Transverse colon (tissue), 4 donors: ENCODE results near the gene CLCN1. TPM values are rescaled to one million over a fixed set of nuclear protein-coding genes. Genes with fewer than 3 reads are reported as not detected.

Source experiments
- DNase-seq: peaks from one replicate; pipeline ENCODE4 v3.0.0-alpha.2; 2019
- H3K27ac ChIP-seq, 4 donors: fragments of 200-600 bp; sonication (generic); 2 replicates each; pipeline ENCODE4 v1.5.1; 2016 to 2018; ENCODE audit warnings: inconsistent platforms in 4 of 4
- H3K27me3 ChIP-seq: fragments of 200-600 bp; sonication (generic); 2 replicates; pipeline ENCODE4 v1.5.1; 2017; ENCODE audit warnings: inconsistent platforms
- H3K36me3 ChIP-seq, 4 donors: fragments of 200-600 bp; sonication (generic); 2 replicates each; pipeline ENCODE4 v1.5.1; 2017 to 2019; ENCODE audit warnings: inconsistent platforms in 4 of 4
- H3K4me1 ChIP-seq, 4 donors: fragments of 200-600 bp; sonication (generic); 2 replicates each; pipeline ENCODE4 v1.5.1; 2017 to 2020; ENCODE audit warnings: inconsistent platforms in 4 of 4
- H3K4me3 ChIP-seq, 4 donors: fragments of 200-600 bp; sonication (generic); 1 replicate in 1 of 4; 2 replicates in 3 of 4; pipeline versions ENCODE4 v1.5.1 to v1.6.1; 2017 to 2019; ENCODE audit warnings: inconsistent platforms in 4 of 4
- H3K9me3 ChIP-seq, 2 donors: fragments of 200-600 bp; sonication (generic); 2 replicates each; pipeline ENCODE4 v1.5.1; 2017 to 2019; ENCODE audit warnings: inconsistent platforms in 2 of 2
- EP300 ChIP-seq: sonication (generic); formaldehyde crosslinking; IDR thresholded peaks from one replicate; pipeline ENCODE4 v1.6.1; 2017; ENCODE audit warnings: antibody characterized with exemption, low read depth
- POLR2A ChIP-seq: fragments of 450-650 bp; IDR thresholded peaks from one replicate; pipeline ENCODE4 v1.6.1; 2016; ENCODE audit warnings: antibody characterized with exemption, mild to moderate bottlenecking, moderate library complexity
- POLR2AphosphoS5 ChIP-seq, 3 donors: sonication (generic); formaldehyde crosslinking; IDR thresholded peaks; one replicate each; pipeline ENCODE4 v1.6.1; 2016; ENCODE audit warnings: antibody characterized with exemption in 3 of 3
- WGBS, 2 donors: methylation state at CpG; one replicate each; pipeline ENCODE4 v1.1.5; 2018; ENCODE audit warnings: low coverage in 1 of 2; 5-methylcytosine and 5-hydroxymethylcytosine counted together
- in situ Hi-C, 4 donors: fragments of 200-750 bp; cut with MboI; loops; one replicate each; pipeline versions ENCODE4 v1.15.0 to v1.15.1; 2017; ENCODE audit warnings: low sequenced_read_pairs in 3 of 4, low pct_ligation_motif_present in 1 of 4, low pct_unique_long_range_greater_than_20kb in 1 of 4
- intact Hi-C: fragments of 100-400 bp; cut with DNase I; formaldehyde crosslinking; loops from one replicate; pipeline ENCODE4 v1.15.1; 2023; ENCODE audit warnings: low total_unique reads
- total RNA-seq, 4 donors: library from RNA; depleted of rRNA; stranded (reverse); fragments of >200 nt; gene quantifications; one replicate each; pipeline ENCODE4 v1.1.0, GENCODE V29; 2016
- TF ChIP-seq, protein P1 (sequence below), 5 experiments: fragments of 200-600 bp in 3 of 5; fragments of 450-650 bp in 2 of 5; sonication (generic) in 3 of 5; IDR thresholded peaks; 1 replicate in 2 of 5; 2 replicates in 3 of 5; pipeline ENCODE4 v1.5.1; 2016 to 2017; ENCODE audit warnings: antibody characterized with exemption in 5 of 5, inconsistent platforms in 3 of 5, mild to moderate bottlenecking in 2 of 5, moderate library complexity in 1 of 5

Gene CLCN1
- total RNA-seq, 4 donors from 2014 or later: not detected

DNA sequence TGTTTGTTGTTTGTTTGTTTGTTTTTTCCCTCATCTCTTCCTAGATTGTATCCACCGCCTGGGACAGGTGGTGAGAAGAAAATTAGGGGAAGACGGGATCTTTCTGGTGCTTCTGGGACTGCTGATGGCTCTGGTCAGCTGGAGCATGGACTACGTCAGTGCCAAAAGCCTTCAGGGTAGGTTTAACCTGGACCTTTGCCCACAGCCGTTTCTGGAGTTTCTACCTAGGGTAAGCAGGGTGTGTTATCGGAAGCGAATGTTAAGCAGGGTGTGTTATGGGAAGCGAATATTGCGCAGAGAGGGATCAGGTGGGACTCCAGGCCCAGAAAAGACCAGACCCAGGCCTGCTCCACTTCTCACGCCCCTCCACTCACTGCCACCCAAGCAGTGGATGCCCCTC lies 4.7 kb downstream of the CLCN1 start:
- intact Hi-C loops: no loop called here
- peaks cover 0 to 9% (median 4%) of the 10 kb centered on the region in 4 donors for H3K4me1 ChIP-seq
- in situ Hi-C loops: no loop called here
- WGBS, 2 donors: 23 to 47% methylated on average over 2 to 9 of the region's 9 CpGs
- TF ChIP-seq POLR2A (no peak), POLR2AphosphoS5 (IDR thresholded peaks at IDR 0.05) (no peak), EP300 (no peak)
- TF ChIP-seq, protein P1, sequence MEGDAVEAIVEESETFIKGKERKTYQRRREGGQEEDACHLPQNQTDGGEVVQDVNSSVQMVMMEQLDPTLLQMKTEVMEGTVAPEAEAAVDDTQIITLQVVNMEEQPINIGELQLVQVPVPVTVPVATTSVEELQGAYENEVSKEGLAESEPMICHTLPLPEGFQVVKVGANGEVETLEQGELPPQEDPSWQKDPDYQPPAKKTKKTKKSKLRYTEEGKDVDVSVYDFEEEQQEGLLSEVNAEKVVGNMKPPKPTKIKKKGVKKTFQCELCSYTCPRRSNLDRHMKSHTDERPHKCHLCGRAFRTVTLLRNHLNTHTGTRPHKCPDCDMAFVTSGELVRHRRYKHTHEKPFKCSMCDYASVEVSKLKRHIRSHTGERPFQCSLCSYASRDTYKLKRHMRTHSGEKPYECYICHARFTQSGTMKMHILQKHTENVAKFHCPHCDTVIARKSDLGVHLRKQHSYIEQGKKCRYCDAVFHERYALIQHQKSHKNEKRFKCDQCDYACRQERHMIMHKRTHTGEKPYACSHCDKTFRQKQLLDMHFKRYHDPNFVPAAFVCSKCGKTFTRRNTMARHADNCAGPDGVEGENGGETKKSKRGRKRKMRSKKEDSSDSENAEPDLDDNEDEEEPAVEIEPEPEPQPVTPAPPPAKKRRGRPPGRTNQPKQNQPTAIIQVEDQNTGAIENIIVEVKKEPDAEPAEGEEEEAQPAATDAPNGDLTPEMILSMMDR (IDR thresholded peaks at IDR 0.05): no peak
- H3K36me3 ChIP-seq: no peaks in the 10 kb centered on the region
- H3K27me3 ChIP-seq: no peaks in the 10 kb centered on the region
- no peak overlapping the region for H3K4me3 ChIP-seq
- peak overlapping the region in 1 of 4 donors; percentile 0 for H3K27ac ChIP-seq
- DNase-seq: peak; percentile 75
- no peaks in the 10 kb centered on the region for H3K9me3 ChIP-seq

GRCh38 chr7:143321242-143321641 lies 5.3 kb downstream of the CLCN1 start:
- 94 to 100% methylated on average over 5 to 10 of the region's 10 CpGs for WGBS, 2 donors
- intact Hi-C loops (no loop called here), in situ Hi-C loops (no loop called here)
- peak overlapping the region in 1 of 4 donors; percentile 0 for H3K27ac ChIP-seq
- TF ChIP-seq POLR2A (no peak), EP300 (no peak)
- DNase-seq: no peak
- no peaks in the 10 kb centered on the region for H3K9me3 ChIP-seq
- no peaks in the 10 kb centered on the region for H3K36me3 ChIP-seq
- no peaks in the 10 kb centered on the region for H3K27me3 ChIP-seq
- peaks cover 0 to 9% (median 4%) of the 10 kb centered on the region in 4 donors for H3K4me1 ChIP-seq
- H3K4me3 ChIP-seq: no peak overlapping the region

- no peaks in the 10 kb centered on the region for H3K9me3 ChIP-seq
- peak; percentile 61 for DNase-seq
- H3K4me3 ChIP-seq: no peak overlapping the region
- peaks cover 0 to 9% (median 4%) of the 10 kb centered on the region in 4 donors for H3K4me1 ChIP-seq
- TF ChIP-seq, protein P1 (IDR thresholded peaks at IDR 0.05): peak in 2 of 5 experiments; percentile 36 to 40
- no peak for TF ChIP-seq POLR2AphosphoS5 (IDR thresholded peaks at IDR 0.05)
- H3K36me3 ChIP-seq: no peaks in the 10 kb centered on the region
- in situ Hi-C loops (no loop called here), intact Hi-C loops (no loop called here)
- WGBS, 2 donors: 77% methylated on average over 4 of the region's 4 CpGs; no CpG with 5 or more reads in 1 of the 2 donors
- no peak overlapping the region for H3K27ac ChIP-seq
- H3K27me3 ChIP-seq: no peaks in the 10 kb centered on the region
Observed at GRCh38 chr7:143321734-143322133, 5.8 kb downstream of the CLCN1 start.

DNA sequence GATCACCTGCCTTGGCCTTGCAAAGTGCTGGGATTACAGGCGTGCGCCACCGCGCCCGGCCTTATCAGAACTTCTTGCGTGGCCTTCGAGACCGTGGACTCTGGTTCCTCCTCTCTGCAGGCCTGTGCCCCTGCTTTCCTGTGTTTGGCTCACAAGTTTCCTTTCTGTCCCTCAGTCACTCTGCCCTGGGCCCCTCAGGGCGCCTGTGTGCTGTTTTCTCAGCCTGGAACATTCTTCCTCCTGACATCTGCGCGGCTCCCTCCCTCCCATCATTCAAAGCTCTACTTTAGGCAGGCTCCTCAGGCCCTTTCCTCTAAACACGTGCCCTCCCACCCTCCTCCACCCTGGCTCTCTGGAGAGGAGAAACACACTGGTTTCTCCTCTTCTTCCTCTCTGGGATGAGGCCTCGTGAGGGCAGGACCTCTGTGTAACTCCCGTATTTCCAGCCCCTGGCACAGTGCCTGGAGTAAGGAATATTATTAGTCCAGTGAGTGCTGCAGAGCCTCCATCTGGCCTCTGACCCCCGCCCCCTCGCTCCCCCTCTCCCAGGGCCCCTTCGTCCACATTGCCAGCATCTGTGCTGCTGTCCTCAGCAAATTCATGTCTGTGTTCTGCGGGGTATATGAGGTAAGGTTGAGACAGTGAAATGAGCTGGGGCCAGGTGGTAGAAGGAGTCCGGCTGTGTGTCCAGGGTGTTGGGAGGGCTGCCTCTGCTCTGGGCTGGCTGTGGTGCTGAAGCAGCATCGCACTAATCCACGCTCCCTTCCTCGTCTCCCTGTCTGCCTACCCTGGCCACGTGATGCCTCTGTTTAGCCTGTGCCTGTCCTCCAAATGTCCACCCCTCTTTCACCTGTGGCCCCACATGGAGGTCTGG lies 7.1 kb downstream of the CLCN1 start:
- Histone ChIP-seq H3K27ac (no peak overlapping the region), H3K36me3 (no peaks in the 10 kb centered on the region), H3K9me3 (no peaks in the 10 kb centered on the region), H3K27me3 (no peaks in the 10 kb centered on the region), H3K4me1 (peaks cover 0 to 9% (median 4%) of the 10 kb centered on the region in 4 donors), H3K4me3 (no peak overlapping the region)
- TF ChIP-seq POLR2AphosphoS5 (IDR thresholded peaks at IDR 0.05) (no peak), EP300 (no peak), POLR2A (no peak)
- TF ChIP-seq, protein P1 (IDR thresholded peaks at IDR 0.05): no peak
- in situ Hi-C loops: no loop called here
- WGBS, 2 donors: 67 to 83% methylated on average over 7 to 23 of the region's 23 CpGs
- no peak for DNase-seq
- intact Hi-C loops: no loop called here
